AG09309 (cell line): ENCODE measurements around the gene NFKB2.

Experiments used
- DNase-seq: peaks from one replicate; pipeline ENCODE4 v3.0.0-alpha.2; 2010; ENCODE audit warnings: low read depth
- H3K4me3 ChIP-seq: 2 replicates; pipeline ENCODE4 v1.5.1; 2011; ENCODE audit warnings: mild to moderate bottlenecking, low read depth, low read length, moderate library complexity; ENCODE audit not compliant: control insufficient read depth
- CTCF ChIP-seq: IDR thresholded peaks from 2 replicates; pipeline ENCODE4 v1.5.1; 2011; ENCODE audit warnings: mild to moderate bottlenecking, low read depth, low read length, inconsistent platforms; ENCODE audit not compliant: insufficient read depth, control insufficient read depth; ENCODE audit errors: missing control alignments

NFKB2 gene

GRCh38 chr10:102403115-102403514 is 7.6 kb downstream of the NFKB2 start:
- DNase-seq, result no peak
- H3K4me3 ChIP-seq, result no peak overlapping the region
- no peak for TF ChIP-seq CTCF

GRCh38 chr10:102404361-102405107 is 9.0 kb downstream of the NFKB2 start:
- no peak for TF ChIP-seq CTCF
- H3K4me3 ChIP-seq, result no peak overlapping the region
- no peak for DNase-seq

GRCh38 chr10:102405108-102405571 is 9.6 kb downstream of the NFKB2 start:
- no peak for TF ChIP-seq CTCF
- H3K4me3 ChIP-seq, result no peak overlapping the region
- DNase-seq, result no peak

- no peak for DNase-seq
- TF ChIP-seq CTCF, result no peak
- H3K4me3 ChIP-seq, result no peak overlapping the region
These were observed 10.1 kb downstream of the NFKB2 start for GRCh38 chr10:102405632-102406031.

- no peak for TF ChIP-seq CTCF
- DNase-seq, result no peak
- H3K4me3 ChIP-seq, result no peak overlapping the region
These were observed 11.3 kb downstream of the NFKB2 start for GRCh38 chr10:102406815-102407214.

- TF ChIP-seq CTCF, result no peak
- DNase-seq, result no peak
- no peak overlapping the region for H3K4me3 ChIP-seq
These were observed 12.1 kb downstream of the NFKB2 start for GRCh38 chr10:102407425-102408130.
